SH-SY5Y (cell line): ENCODE results near the gene TMEM132C.

Experiments used
- GATA2 ChIP-seq: IDR thresholded peaks from 2 replicates; pipeline ENCODE4 v1.6.1; 2011; ENCODE audit warnings: mild to moderate bottlenecking, low read depth, low read length
- GATA3 ChIP-seq: IDR thresholded peaks from 2 replicates; pipeline ENCODE4 v1.6.1; 2011; ENCODE audit warnings: low read depth, mild to moderate bottlenecking, low read length, moderate library complexity

Gene TMEM132C

GRCh38 chr12:128267131-128267622 is at the start of gene TMEM132C:
Gene TMEM132C (plus strand): TSS chr12:128267170. CDS start chr12:128267403, 233 bp downstream.
- TF ChIP-seq GATA2: no peak
- no peak for TF ChIP-seq GATA3

- no peak for TF ChIP-seq GATA2
- TF ChIP-seq GATA3: no peak
These were observed 42.7 kb upstream of the TMEM132C start for GRCh38 chr12:128224226-128224625.

- TF ChIP-seq GATA2 (no peak), GATA3 (no peak)
These were observed 38.4 kb upstream of the TMEM132C start for GRCh38 chr12:128228581-128228980.

- no peak for TF ChIP-seq GATA3
- no peak for TF ChIP-seq GATA2
These were observed 31.1 kb upstream of the TMEM132C start for GRCh38 chr12:128235635-128236417.

- TF ChIP-seq GATA2 (no peak), GATA3 (no peak)
These were observed 30.4 kb upstream of the TMEM132C start for GRCh38 chr12:128236525-128236924.

GRCh38 chr12:128240745-128241144 is 26.2 kb upstream of the TMEM132C start:
- no peak for TF ChIP-seq GATA3
- no peak for TF ChIP-seq GATA2

- TF ChIP-seq GATA3: no peak
These were observed 21.8 kb upstream of the TMEM132C start for GRCh38 chr12:128245121-128245520.

- TF ChIP-seq GATA3 (peak; percentile 48; the same call in 1 of the 2 replicates), GATA2 (peak; percentile 67)
These were observed 21.1 kb upstream of the TMEM132C start for GRCh38 chr12:128245905-128246304.

GRCh38 chr12:128250096-128250495 is 16.9 kb upstream of the TMEM132C start:
- TF ChIP-seq GATA2 (no peak), GATA3 (no peak)

- TF ChIP-seq GATA2 (no peak), GATA3 (no peak)
These were observed 8.0 kb upstream of the TMEM132C start for GRCh38 chr12:128258866-128259555.

GRCh38 chr12:128259556-128260070 is 7.4 kb upstream of the TMEM132C start:
- TF ChIP-seq GATA3 (no peak), GATA2 (no peak)

- TF ChIP-seq GATA2 (no peak), GATA3 (no peak)
These were observed 5.2 kb upstream of the TMEM132C start for GRCh38 chr12:128261757-128262156.

GRCh38 chr12:128265566-128265965 is 1.4 kb upstream of the TMEM132C start:
- TF ChIP-seq GATA3 (no peak), GATA2 (no peak)

GRCh38 chr12:128266086-128266485 is 884 bp upstream of the TMEM132C start:
- TF ChIP-seq GATA3 (no peak), GATA2 (no peak)
